Measurements from ENCODE around the gene PCA3.

The PCA3 gene

DNA sequence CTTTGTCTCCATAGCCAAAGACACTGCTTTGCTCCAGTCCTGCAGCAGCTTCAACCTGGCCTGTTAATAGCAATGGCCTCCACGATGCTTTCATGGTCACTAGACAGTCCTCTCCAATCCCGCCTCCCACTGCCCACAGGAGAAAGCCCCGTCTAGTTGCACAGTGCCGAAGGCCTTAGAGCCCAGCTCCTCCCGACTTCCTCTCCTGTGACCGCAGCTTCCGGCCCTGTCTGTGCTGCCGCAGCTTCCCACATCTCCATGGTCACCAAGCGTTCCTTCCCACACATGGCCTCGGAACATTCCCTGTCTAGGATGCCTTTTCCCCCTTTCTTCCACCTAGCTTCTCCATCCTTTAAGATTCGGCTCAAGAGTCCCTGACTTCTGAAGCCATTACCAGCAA is 23.4 kb downstream of the PCA3 start:
- Histone ChIP-seq H3K9ac (ENCODE audit: low read depth in 1 of 2, low read length in 2 of 2) (no peak overlapping the region), H3K36me3 (ENCODE audit: control insufficient read depth in 2 of 2, insufficient read depth in 2 of 2, low read length in 2 of 2) (no peaks in the 10 kb centered on the region), H3K27me3 (ENCODE audit: control insufficient read depth in 2 of 2, insufficient read depth in 2 of 2, low read length in 2 of 2) (no peaks in the 10 kb centered on the region), H3K4me3 (ENCODE audit: low read length in 2 of 2) (no peak overlapping the region), H3K27ac (ENCODE audit: low read depth in 2 of 2, low read length in 2 of 2) (no peak overlapping the region), H3K9me3 (ENCODE audit: control insufficient read depth in 2 of 2, low read length in 2 of 2) (no peaks in the 10 kb centered on the region), H3K4me1 (ENCODE audit: control insufficient read depth in 2 of 2, insufficient read depth in 2 of 2, low read length in 2 of 2) (peaks cover 0 to 7% of the 10 kb centered on the region in 2 donors)

DNA sequence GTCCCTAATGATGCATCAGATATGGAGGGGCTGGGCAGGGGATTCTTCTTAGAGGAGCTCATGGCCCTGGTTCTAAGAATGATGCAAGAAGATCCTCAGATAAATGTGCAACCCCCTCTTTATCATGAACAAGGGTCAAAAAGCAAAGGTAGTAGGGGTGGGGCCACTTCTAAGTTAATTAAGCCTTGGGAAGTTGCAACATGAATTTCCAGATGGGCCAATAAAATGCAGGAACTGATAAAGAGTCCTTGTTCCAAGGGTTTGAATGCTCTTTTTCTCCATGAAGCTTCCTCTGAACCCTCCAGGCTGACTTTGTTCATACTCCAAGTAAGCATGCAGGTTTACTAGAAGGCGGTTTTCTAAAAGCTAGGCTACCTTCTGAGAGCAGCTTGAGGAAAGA is 25.6 kb downstream of the PCA3 start:
- no peak overlapping the region for H3K27ac ChIP-seq (ENCODE audit: low read depth in 2 of 2, low read length in 2 of 2)
- H3K4me3 ChIP-seq (ENCODE audit: low read length in 2 of 2) = no peak overlapping the region
- H3K27me3 ChIP-seq (ENCODE audit: control insufficient read depth in 2 of 2, insufficient read depth in 2 of 2, low read length in 2 of 2) = no peaks in the 10 kb centered on the region
- H3K36me3 ChIP-seq (ENCODE audit: control insufficient read depth in 2 of 2, insufficient read depth in 2 of 2, low read length in 2 of 2) = no peaks in the 10 kb centered on the region
- H3K9ac ChIP-seq (ENCODE audit: low read depth in 1 of 2, low read length in 2 of 2) = no peak overlapping the region
- H3K9me3 ChIP-seq (ENCODE audit: control insufficient read depth in 2 of 2, low read length in 2 of 2) = no peaks in the 10 kb centered on the region
- H3K4me1 ChIP-seq (ENCODE audit: control insufficient read depth in 2 of 2, insufficient read depth in 2 of 2, low read length in 2 of 2) = peaks cover 0 to 7% of the 10 kb centered on the region in 2 donors

- Histone ChIP-seq H3K36me3 (ENCODE audit: control insufficient read depth in 2 of 2, insufficient read depth in 2 of 2, low read length in 2 of 2) (no peaks in the 10 kb centered on the region), H3K9ac (ENCODE audit: low read depth in 1 of 2, low read length in 2 of 2) (no peak overlapping the region), H3K4me3 (ENCODE audit: low read length in 2 of 2) (no peak overlapping the region), H3K27me3 (ENCODE audit: control insufficient read depth in 2 of 2, insufficient read depth in 2 of 2, low read length in 2 of 2) (no peaks in the 10 kb centered on the region), H3K27ac (ENCODE audit: low read depth in 2 of 2, low read length in 2 of 2) (no peak overlapping the region), H3K9me3 (ENCODE audit: control insufficient read depth in 2 of 2, low read length in 2 of 2) (no peaks in the 10 kb centered on the region), H3K4me1 (ENCODE audit: control insufficient read depth in 2 of 2, insufficient read depth in 2 of 2, low read length in 2 of 2) (peaks cover 0 to 7% of the 10 kb centered on the region in 2 donors)
Measured at GRCh38 chr9:76793784-76794431, 29.7 kb downstream of the PCA3 start.

- no peak overlapping the region for H3K4me3 ChIP-seq (ENCODE audit: low read length in 2 of 2)
- peaks cover 0 to 2% of the 10 kb centered on the region in 2 donors for H3K4me1 ChIP-seq (ENCODE audit: control insufficient read depth in 2 of 2, insufficient read depth in 2 of 2, low read length in 2 of 2)
- H3K9ac ChIP-seq (ENCODE audit: low read depth in 1 of 2, low read length in 2 of 2) = no peak overlapping the region
- H3K9me3 ChIP-seq (ENCODE audit: control insufficient read depth in 2 of 2, low read length in 2 of 2) = no peaks in the 10 kb centered on the region
- H3K27ac ChIP-seq (ENCODE audit: low read depth in 2 of 2, low read length in 2 of 2) = no peak overlapping the region
- H3K27me3 ChIP-seq (ENCODE audit: control insufficient read depth in 2 of 2, insufficient read depth in 2 of 2, low read length in 2 of 2) = peaks cover 0 to 4% of the 10 kb centered on the region in 2 donors
- no peaks in the 10 kb centered on the region for H3K36me3 ChIP-seq (ENCODE audit: control insufficient read depth in 2 of 2, insufficient read depth in 2 of 2, low read length in 2 of 2)
Measured at GRCh38 chr9:76796296-76796695, 32.1 kb downstream of the PCA3 start.

GRCh38 chr9:76798527-76798926 is 34.3 kb downstream of the PCA3 start:
- Histone ChIP-seq H3K4me3 (ENCODE audit: low read length in 2 of 2) (no peak overlapping the region), H3K36me3 (ENCODE audit: control insufficient read depth in 2 of 2, insufficient read depth in 2 of 2, low read length in 2 of 2) (no peaks in the 10 kb centered on the region), H3K27ac (ENCODE audit: low read depth in 2 of 2, low read length in 2 of 2) (no peak overlapping the region), H3K9ac (ENCODE audit: low read depth in 1 of 2, low read length in 2 of 2) (no peak overlapping the region), H3K4me1 (ENCODE audit: control insufficient read depth in 2 of 2, insufficient read depth in 2 of 2, low read length in 2 of 2) (peaks cover 0 to 2% of the 10 kb centered on the region in 2 donors), H3K9me3 (ENCODE audit: control insufficient read depth in 2 of 2, low read length in 2 of 2) (no peaks in the 10 kb centered on the region), H3K27me3 (ENCODE audit: control insufficient read depth in 2 of 2, insufficient read depth in 2 of 2, low read length in 2 of 2) (peaks cover 0 to 8% of the 10 kb centered on the region in 2 donors)

GRCh38 chr9:76799473-76799872 is 35.2 kb downstream of the PCA3 start:
- peaks cover 0 to 12% of the 10 kb centered on the region in 2 donors for H3K27me3 ChIP-seq (ENCODE audit: control insufficient read depth in 2 of 2, insufficient read depth in 2 of 2, low read length in 2 of 2)
- no peaks in the 10 kb centered on the region for H3K36me3 ChIP-seq (ENCODE audit: control insufficient read depth in 2 of 2, insufficient read depth in 2 of 2, low read length in 2 of 2)
- H3K9me3 ChIP-seq (ENCODE audit: control insufficient read depth in 2 of 2, low read length in 2 of 2) = no peaks in the 10 kb centered on the region
- no peak overlapping the region for H3K27ac ChIP-seq (ENCODE audit: low read depth in 2 of 2, low read length in 2 of 2)
- H3K4me1 ChIP-seq (ENCODE audit: control insufficient read depth in 2 of 2, insufficient read depth in 2 of 2, low read length in 2 of 2) = peaks cover 0 to 2% of the 10 kb centered on the region in 2 donors
- H3K9ac ChIP-seq (ENCODE audit: low read depth in 1 of 2, low read length in 2 of 2) = no peak overlapping the region
- H3K4me3 ChIP-seq (ENCODE audit: low read length in 2 of 2) = no peak overlapping the region

DNA sequence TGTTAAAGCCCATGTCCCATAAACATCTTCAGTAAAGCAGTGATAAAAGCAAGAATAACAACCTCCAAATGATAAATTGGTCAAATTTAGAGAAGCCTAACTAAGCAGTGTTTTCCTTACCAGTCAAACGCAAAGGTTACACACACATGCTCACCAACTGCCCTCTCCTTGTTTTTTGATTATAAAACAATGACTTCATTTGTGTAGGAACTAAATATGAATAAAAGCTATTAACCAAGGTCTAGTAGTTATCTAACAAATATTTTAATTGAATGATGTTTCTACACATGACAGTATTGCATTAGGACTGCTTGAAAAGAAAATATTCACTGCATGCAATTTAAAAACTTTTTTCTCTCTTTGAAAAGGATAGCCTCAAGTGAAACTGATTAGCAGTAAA is 36.7 kb downstream of the PCA3 start:
- no peak overlapping the region for H3K27ac ChIP-seq (ENCODE audit: low read depth in 2 of 2, low read length in 2 of 2)
- no peak overlapping the region for H3K9ac ChIP-seq (ENCODE audit: low read depth in 1 of 2, low read length in 2 of 2)
- no peak overlapping the region for H3K4me3 ChIP-seq (ENCODE audit: low read length in 2 of 2)
- no peaks in the 10 kb centered on the region for H3K36me3 ChIP-seq (ENCODE audit: control insufficient read depth in 2 of 2, insufficient read depth in 2 of 2, low read length in 2 of 2)
- no peaks in the 10 kb centered on the region for H3K9me3 ChIP-seq (ENCODE audit: control insufficient read depth in 2 of 2, low read length in 2 of 2)
- H3K27me3 ChIP-seq (ENCODE audit: control insufficient read depth in 2 of 2, insufficient read depth in 2 of 2, low read length in 2 of 2) = peaks cover 0 to 12% of the 10 kb centered on the region in 2 donors
- peaks cover 0 to 2% of the 10 kb centered on the region in 2 donors for H3K4me1 ChIP-seq (ENCODE audit: control insufficient read depth in 2 of 2, insufficient read depth in 2 of 2, low read length in 2 of 2)

GRCh38 chr9:76803083-76803482 is 38.8 kb downstream of the PCA3 start:
- no peak overlapping the region for H3K9ac ChIP-seq (ENCODE audit: low read depth in 1 of 2, low read length in 2 of 2)

GRCh38 chr9:76803762-76804161 is 39.5 kb downstream of the PCA3 start:
- no peaks in the 10 kb centered on the region for H3K36me3 ChIP-seq (ENCODE audit: control insufficient read depth in 2 of 2, insufficient read depth in 2 of 2, low read length in 2 of 2)
- no peak overlapping the region for H3K27ac ChIP-seq (ENCODE audit: low read depth in 2 of 2, low read length in 2 of 2)
- H3K27me3 ChIP-seq (ENCODE audit: control insufficient read depth in 2 of 2, insufficient read depth in 2 of 2, low read length in 2 of 2) = peaks cover 0 to 17% of the 10 kb centered on the region in 2 donors
- no peak overlapping the region for H3K4me3 ChIP-seq (ENCODE audit: low read length in 2 of 2)
- H3K4me1 ChIP-seq (ENCODE audit: control insufficient read depth in 2 of 2, insufficient read depth in 2 of 2, low read length in 2 of 2) = peaks cover 0 to 2% of the 10 kb centered on the region in 2 donors
- no peak overlapping the region for H3K9ac ChIP-seq (ENCODE audit: low read depth in 1 of 2, low read length in 2 of 2)
- no peaks in the 10 kb centered on the region for H3K9me3 ChIP-seq (ENCODE audit: control insufficient read depth in 2 of 2, low read length in 2 of 2)

More at GRCh38 chr9:76803083-76803482, 38.8 kb downstream of the PCA3 start:
- H3K27ac ChIP-seq (ENCODE audit: low read depth in 2 of 2, low read length in 2 of 2) = no peak overlapping the region
- no peak overlapping the region for H3K4me3 ChIP-seq (ENCODE audit: low read length in 2 of 2)
- no peaks in the 10 kb centered on the region for H3K36me3 ChIP-seq (ENCODE audit: control insufficient read depth in 2 of 2, insufficient read depth in 2 of 2, low read length in 2 of 2)
- no peaks in the 10 kb centered on the region for H3K9me3 ChIP-seq (ENCODE audit: control insufficient read depth in 2 of 2, low read length in 2 of 2)
- peaks cover 0 to 12% of the 10 kb centered on the region in 2 donors for H3K27me3 ChIP-seq (ENCODE audit: control insufficient read depth in 2 of 2, insufficient read depth in 2 of 2, low read length in 2 of 2)
- H3K4me1 ChIP-seq (ENCODE audit: control insufficient read depth in 2 of 2, insufficient read depth in 2 of 2, low read length in 2 of 2) = peaks cover 0 to 2% of the 10 kb centered on the region in 2 donors

DNA sequence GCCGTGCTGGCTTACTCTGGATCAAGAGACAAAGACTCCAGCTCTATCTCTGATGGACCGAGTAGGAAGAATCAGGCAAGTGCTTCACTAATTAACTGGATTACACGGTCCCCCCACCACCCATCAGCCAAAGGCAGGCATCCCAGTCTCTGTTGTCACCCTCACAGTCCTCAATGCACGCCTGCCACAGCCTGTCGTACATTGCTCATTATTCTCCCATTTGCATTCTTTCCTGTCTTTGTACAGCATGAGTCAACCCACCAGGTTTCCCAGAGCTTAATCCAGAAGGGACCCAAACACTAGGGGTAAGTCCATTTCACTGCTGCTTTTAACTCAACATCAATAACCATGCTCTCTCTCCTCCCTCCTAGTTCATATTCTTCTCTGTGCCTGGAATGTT is 44.4 kb downstream of the PCA3 start:
- Histone ChIP-seq H3K4me1 (ENCODE audit: control insufficient read depth in 2 of 2, insufficient read depth in 2 of 2, low read length in 2 of 2) (no peaks in the 10 kb centered on the region), H3K27me3 (ENCODE audit: control insufficient read depth in 2 of 2, insufficient read depth in 2 of 2, low read length in 2 of 2) (peaks cover 0 to 12% of the 10 kb centered on the region in 2 donors), H3K9ac (ENCODE audit: low read depth in 1 of 2, low read length in 2 of 2) (no peak overlapping the region), H3K27ac (ENCODE audit: low read depth in 2 of 2, low read length in 2 of 2) (no peak overlapping the region), H3K36me3 (ENCODE audit: control insufficient read depth in 2 of 2, insufficient read depth in 2 of 2, low read length in 2 of 2) (no peaks in the 10 kb centered on the region), H3K4me3 (ENCODE audit: low read length in 2 of 2) (no peak overlapping the region), H3K9me3 (ENCODE audit: control insufficient read depth in 2 of 2, low read length in 2 of 2) (no peaks in the 10 kb centered on the region)
